Measurements from ENCODE around the gene NUTM1. TPM values are rescaled to one million over a fixed set of nuclear protein-coding genes. Genes with fewer than 3 reads are reported as not detected.

NUTM1 gene
- total and polyA plus RNA-seq, 5 experiments from 2014 or later, result not detected

Small RNA genes within 50 kb of the gene (microRNA-seq; reads per million reads assigned to microRNA genes)
- not detected for gene MIR1233-1 (ENCODE audit: borderline microRNAs expressed)

Other genes with a start within 250 kb of the NUTM1 start
- gene EMC7, start 241.5 kb upstream of the NUTM1 start, total RNA-seq, result 10 to 100 TPM; 32.9 TPM
- gene EMC7, start 241.5 kb upstream of the NUTM1 start, polyA plus RNA-seq, result 100 to 1,000 TPM in 1 of 3 donors, 10 to 100 TPM in 2; 88.0 to 116 (median 91.5) TPM
- gene PGBD4, start 241.2 kb upstream of the NUTM1 start, total RNA-seq, result 1 to 10 TPM; 6.6 to 7.0 TPM
- 1 to 10 TPM; 1.1 to 1.9 (median 1.4) TPM for gene PGBD4, start 241.2 kb upstream of the NUTM1 start, polyA plus RNA-seq
- 10 to 100 TPM; 33.8 to 38.8 TPM for gene KATNBL1, start 133.2 kb upstream of the NUTM1 start, total RNA-seq
- gene KATNBL1, start 133.2 kb upstream of the NUTM1 start, polyA plus RNA-seq, result 10 to 100 TPM; 24.6 to 38.7 (median 34.3) TPM
- 10 to 100 TPM; 79.9 to 83.2 TPM for gene EMC4, start 118.3 kb upstream of the NUTM1 start, total RNA-seq
- gene EMC4, start 118.3 kb upstream of the NUTM1 start, polyA plus RNA-seq, result 100 to 1,000 TPM; 171 to 182 (median 173) TPM
- gene SLC12A6, start 5.5 kb upstream of the NUTM1 start, total RNA-seq, result 100 to 1,000 TPM; 130 to 138 TPM
- 10 to 100 TPM in 1 of 3 donors, 1 to 10 TPM in 2; 4.0 to 13.3 (median 7.3) TPM for gene SLC12A6, start 5.5 kb upstream of the NUTM1 start, polyA plus RNA-seq
- 10 to 100 TPM; 61.7 to 64.4 TPM for gene NOP10, start 179 bp upstream of the NUTM1 start, total RNA-seq
- gene NOP10, start 179 bp upstream of the NUTM1 start, polyA plus RNA-seq, result 100 to 1,000 TPM; 239 to 320 (median 257) TPM
- 10 to 100 TPM; 63.9 to 66.3 TPM for gene LPCAT4, start 23.9 kb downstream of the NUTM1 start, total RNA-seq
- gene LPCAT4, start 23.9 kb downstream of the NUTM1 start, polyA plus RNA-seq, result 10 to 100 TPM in 1 of 3 donors, 1 to 10 TPM in 2; 5.3 to 10.4 (median 8.2) TPM
- 100 to 1,000 TPM; 242 to 250 TPM for gene GOLGA8A, start 94.5 kb downstream of the NUTM1 start, total RNA-seq
- gene GOLGA8A, start 94.5 kb downstream of the NUTM1 start, polyA plus RNA-seq, result 1 to 10 TPM; 1.5 to 2.0 (median 1.9) TPM
- 100 to 1,000 TPM; 351 to 378 TPM for gene GOLGA8B, start 240.3 kb downstream of the NUTM1 start, total RNA-seq
- 1 to 10 TPM; 4.3 to 5.8 (median 4.7) TPM for gene GOLGA8B, start 240.3 kb downstream of the NUTM1 start, polyA plus RNA-seq